GM12874 (cell line): Measurements from ENCODE around the gene SHB.

Source experiments
- TF ChIP-seq, protein P1 (sequence below): IDR thresholded peaks from 2 replicates; pipeline ENCODE4 v1.5.1; 2011; ENCODE audit warnings: low read depth, mild to moderate bottlenecking, control low read depth, low read length, moderate library complexity; ENCODE audit not compliant: insufficient read depth

Gene SHB

DNA sequence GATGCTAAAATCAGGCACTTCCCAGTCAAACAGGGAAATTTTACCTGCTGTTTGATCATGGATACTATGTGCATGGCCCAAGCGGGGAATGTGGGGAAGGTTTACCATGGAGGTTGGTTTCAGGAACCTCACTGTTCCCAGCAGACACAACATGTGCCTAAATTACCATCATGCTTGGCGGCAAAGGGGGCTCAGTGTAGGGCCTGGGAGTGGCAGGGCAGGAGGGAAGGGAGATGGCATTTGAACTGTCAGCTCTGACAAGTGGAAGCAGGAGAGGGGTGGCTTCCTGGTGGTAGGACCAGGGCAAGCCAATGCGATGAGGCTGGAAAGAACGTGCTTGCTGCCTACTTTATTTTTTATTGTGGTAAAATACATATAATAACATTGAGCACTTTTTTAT lies 93.4 kb downstream of the SHB start:
- TF ChIP-seq, protein P1, sequence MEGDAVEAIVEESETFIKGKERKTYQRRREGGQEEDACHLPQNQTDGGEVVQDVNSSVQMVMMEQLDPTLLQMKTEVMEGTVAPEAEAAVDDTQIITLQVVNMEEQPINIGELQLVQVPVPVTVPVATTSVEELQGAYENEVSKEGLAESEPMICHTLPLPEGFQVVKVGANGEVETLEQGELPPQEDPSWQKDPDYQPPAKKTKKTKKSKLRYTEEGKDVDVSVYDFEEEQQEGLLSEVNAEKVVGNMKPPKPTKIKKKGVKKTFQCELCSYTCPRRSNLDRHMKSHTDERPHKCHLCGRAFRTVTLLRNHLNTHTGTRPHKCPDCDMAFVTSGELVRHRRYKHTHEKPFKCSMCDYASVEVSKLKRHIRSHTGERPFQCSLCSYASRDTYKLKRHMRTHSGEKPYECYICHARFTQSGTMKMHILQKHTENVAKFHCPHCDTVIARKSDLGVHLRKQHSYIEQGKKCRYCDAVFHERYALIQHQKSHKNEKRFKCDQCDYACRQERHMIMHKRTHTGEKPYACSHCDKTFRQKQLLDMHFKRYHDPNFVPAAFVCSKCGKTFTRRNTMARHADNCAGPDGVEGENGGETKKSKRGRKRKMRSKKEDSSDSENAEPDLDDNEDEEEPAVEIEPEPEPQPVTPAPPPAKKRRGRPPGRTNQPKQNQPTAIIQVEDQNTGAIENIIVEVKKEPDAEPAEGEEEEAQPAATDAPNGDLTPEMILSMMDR = no peak

DNA sequence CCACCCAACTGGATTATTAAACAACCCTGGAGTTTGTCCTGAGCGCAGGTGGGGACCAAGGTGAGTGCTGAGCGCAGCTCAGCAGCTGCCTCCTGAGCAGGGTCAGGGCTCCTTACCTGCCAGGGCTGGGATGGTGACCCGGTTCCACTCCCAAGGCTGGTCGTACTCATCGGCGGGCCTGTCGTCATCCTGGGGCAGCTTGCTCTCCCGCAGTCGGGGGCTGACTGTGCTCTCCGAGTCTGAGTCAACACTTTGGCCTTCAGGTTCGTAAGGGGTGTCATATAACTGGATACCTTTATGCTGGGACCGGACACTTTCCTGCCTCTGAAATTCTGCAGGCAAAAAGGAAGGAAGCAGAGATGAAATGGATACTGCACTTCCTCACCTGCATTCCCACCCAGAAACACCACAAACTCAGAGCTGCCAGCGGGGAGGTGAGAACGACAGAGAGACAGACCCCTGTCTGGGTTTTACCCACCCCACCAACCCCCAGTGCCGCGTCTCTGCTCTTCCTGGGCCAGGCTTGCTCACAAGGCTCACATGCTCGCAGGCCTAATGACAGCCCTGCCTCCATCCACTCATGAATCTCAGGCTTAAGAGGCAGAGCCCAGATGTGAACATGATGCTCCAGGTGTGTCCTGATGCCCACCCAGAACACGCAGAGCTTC lies 94.4 kb downstream of the SHB start:
- TF ChIP-seq, protein P1 = no peak

DNA sequence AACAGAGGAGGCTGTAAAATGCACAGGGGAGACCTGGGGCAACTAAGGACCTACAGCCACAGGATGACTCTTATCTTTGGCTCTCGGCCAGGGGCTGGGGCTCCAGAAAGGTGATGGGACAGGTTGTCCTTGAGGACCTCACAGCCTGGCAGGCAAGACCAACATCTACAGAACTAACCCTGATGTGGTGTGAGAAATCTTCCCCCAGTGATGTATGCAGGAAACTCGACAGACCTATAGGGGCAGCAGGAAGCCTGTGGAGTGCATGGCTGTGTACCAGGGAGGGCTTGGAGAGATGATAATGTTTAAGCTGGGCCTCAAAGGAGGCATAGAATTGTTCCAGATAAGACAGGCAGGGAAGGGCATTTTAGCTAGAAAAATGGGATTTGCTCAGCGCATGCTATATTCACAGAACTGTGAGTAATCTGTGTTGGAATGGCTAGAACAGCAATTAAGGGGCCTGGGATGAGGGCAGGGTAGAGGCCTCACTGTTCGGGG lies 96.6 kb downstream of the SHB start:
- TF ChIP-seq, protein P1 = no peak

DNA sequence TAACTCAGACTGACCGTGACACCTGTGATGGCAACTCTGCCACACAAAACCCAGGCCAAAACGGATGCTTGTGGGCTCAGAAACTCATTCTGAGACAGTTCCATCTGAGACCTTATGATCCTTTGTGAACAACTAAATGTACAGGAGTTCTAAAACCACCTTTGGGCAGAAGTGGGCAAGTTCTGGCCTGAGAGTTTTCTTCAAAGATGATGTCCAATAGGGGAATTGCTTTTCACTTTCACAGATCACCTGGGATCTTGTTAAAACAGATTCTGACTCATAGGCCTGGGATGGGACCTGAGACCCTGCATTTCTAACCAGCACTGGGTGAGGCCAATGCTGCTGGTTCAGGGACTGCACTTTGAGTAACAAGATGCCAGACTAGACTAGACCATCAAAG lies 97.3 kb downstream of the SHB start:
- TF ChIP-seq, protein P1 = no peak

DNA sequence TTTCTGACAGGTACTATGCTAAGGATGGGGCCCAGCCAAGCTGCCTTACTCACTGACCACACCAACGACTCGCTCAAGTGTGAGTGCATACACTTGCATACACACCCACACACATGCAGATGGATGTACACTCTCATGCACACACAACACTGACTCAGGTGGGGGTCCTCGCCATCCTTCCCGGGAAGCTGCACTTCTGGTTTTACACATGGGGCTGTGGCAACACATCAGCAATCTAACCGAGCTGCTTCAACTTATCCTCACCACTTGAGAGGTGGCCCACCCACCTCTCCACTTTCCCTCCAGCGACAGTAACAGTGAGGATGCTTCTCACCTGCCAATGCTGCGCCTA lies 97.9 kb downstream of the SHB start:
- TF ChIP-seq, protein P1 = no peak

DNA sequence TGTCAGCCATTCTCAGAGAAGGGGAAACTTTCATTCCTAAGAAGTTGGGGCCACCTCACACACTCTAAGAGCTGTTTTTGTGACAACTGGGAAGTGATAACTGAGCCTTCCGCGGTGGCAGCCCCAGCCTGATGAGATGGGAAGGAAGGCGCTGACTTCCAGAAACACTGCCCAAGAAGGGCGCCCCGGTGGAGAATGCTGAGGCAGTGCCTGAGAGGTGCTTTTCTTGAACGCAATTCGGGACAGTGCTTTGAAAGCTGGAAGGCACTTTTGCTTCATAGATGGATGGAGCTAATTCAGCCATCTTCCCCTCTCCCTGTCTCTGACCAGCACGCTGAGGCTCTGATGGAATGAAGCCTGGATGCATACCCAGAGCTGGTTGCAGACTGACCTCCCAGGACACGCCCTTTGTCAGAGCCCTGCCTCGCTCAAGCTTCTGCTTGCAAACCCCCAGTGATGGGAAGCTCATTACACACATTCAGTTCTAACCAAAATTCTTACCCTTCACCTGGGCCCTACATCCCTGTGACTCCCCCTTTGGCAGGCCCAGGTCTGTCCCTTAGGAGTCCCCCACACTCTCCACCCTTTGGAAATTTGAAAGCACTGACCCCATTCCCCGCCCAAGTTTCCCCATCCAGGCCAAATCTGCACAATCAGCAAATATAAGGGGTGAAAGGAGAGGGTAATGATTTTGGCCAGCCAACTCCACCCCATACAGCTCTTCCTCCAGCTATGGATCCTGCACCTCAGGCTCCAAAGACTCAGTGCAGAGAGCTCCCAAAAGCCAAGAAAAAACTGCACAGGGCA lies 98.5 kb downstream of the SHB start:
- TF ChIP-seq, protein P1 = no peak

DNA sequence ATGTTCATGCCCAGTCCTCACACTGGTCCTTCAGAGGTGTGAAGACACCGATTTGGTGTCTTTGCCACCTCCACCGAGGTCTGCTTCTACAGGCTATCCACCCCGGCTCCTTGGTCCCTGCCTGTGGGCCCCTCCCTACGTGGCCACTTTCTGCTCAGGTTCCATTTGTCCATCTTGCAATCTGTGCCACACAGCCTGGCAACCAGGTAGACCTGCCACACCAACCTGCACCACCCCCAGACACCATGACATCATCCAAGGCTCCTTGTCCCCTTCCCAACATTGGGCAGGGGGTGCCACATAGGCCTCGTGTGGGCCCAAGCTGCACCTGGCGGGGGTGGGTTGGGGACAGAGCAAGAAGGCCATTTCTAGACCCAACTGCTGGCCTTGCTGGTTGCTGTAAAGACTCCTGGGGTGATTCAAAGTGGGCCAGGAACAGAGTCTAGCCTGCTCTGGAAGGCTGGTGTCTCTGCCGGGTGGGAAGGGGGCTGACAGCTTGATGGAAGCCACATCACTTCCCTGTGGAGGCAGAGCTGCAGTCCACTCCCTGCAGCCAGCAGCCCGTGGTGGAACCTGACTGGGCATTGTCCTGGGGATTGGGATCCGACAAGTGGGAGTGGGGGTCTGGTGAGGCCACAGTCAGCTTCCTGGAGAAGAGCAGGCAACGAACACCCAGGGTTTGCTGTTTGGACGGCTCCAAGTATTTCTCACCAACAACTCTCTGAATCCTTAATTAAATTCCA lies 99.3 kb downstream of the SHB start:
- TF ChIP-seq, protein P1 = no peak
